Common myeloid progenitor, CD34-positive (primary cell): ENCODE measurements around the gene CRYGD.
"Not testable (repeated sequence)": the region's sequence is repeated elsewhere in the genome, so short reads cannot be mapped to it uniquely, and the experiment has no call there.

Source experiments
- CTCF ChIA-PET: fragments of 350-600 bp; sonication (Branson Sonifier 250); formaldehyde crosslinking; loops from one replicate; lab custom pipeline; 2021; ENCODE audit warnings: antibody characterized with exemption; lab: Charles Lee
- POLR2A ChIA-PET: fragments of 350-600 bp; sonication (Branson Sonifier 250); formaldehyde crosslinking; loops from one replicate; lab custom pipeline; 2021; ENCODE audit warnings: antibody characterized with exemption; lab: Charles Lee
- DNase-seq, 3 donors: peaks; one replicate each; pipeline versions ENCODE4 v3.0.0 to v3.0.0-alpha.2; 2013
- H3K27ac ChIP-seq, 2 experiments: 1 replicate in 1 of 2; 2 replicates in 1 of 2; pipeline ENCODE4 v1.7.0; 2013; ENCODE audit warnings: inconsistent platforms in 2 of 2, low read length in 2 of 2, mild to moderate bottlenecking in 2 of 2, low read depth in 1 of 2, moderate library complexity in 1 of 2; ENCODE audit not compliant: severe bottlenecking in 2 of 2, insufficient read depth in 1 of 2, poor library complexity in 1 of 2
- H3K27me3 ChIP-seq, 5 experiments: replicated peaks in 2 of 5; 1 replicate in 3 of 5; 2 replicates in 2 of 5; pipeline versions ENCODE4 v1.6.1 to v1.7.0; 2013; ENCODE audit warnings: low read length in 4 of 5, mild to moderate bottlenecking in 2 of 5, moderate library complexity in 2 of 5, inconsistent platforms in 1 of 5; ENCODE audit not compliant: insufficient read depth in 5 of 5, control insufficient read depth in 4 of 5
- H3K36me3 ChIP-seq, 4 experiments: 1 replicate in 2 of 4; 2 replicates in 2 of 4; pipeline versions ENCODE4 v1.6.1 to v1.7.0; 2013; ENCODE audit warnings: low read length in 3 of 4, control low read depth in 1 of 4, mild to moderate bottlenecking in 1 of 4; ENCODE audit not compliant: control insufficient read depth in 4 of 4, insufficient read depth in 4 of 4
- H3K4me1 ChIP-seq, 4 experiments: 1 replicate in 3 of 4; 2 replicates in 1 of 4; pipeline versions ENCODE4 v1.6.1 to v1.7.1; 2013; ENCODE audit warnings: low read length in 3 of 4, mild to moderate bottlenecking in 3 of 4, control low read depth in 1 of 4, inconsistent platforms in 1 of 4, moderate library complexity in 1 of 4; ENCODE audit not compliant: control insufficient read depth in 4 of 4, insufficient read depth in 4 of 4; ENCODE audit errors: control extremely low read depth in 1 of 4
- H3K4me3 ChIP-seq, 7 experiments: 1 replicate in 4 of 7; 2 replicates in 3 of 7; pipeline versions ENCODE4 v1.5.1 to v1.7.0; 2013; ENCODE audit warnings: mild to moderate bottlenecking in 7 of 7, low read length in 6 of 7, moderate library complexity in 6 of 7, inconsistent platforms in 2 of 7, low read depth in 2 of 7, control low read depth in 1 of 7; ENCODE audit not compliant: insufficient read depth in 4 of 7, control insufficient read depth in 1 of 7; ENCODE audit errors: extremely low read depth in 1 of 7
- H3K9me3 ChIP-seq, 5 experiments: 1 replicate in 4 of 5; 2 replicates in 1 of 5; pipeline versions ENCODE4 v1.6.1 to v1.7.1; 2013; ENCODE audit warnings: low read length in 4 of 5, mild to moderate bottlenecking in 2 of 5, inconsistent platforms in 1 of 5, low read depth in 1 of 5, moderate library complexity in 1 of 5; ENCODE audit not compliant: control insufficient read depth in 4 of 5, insufficient read depth in 2 of 5; ENCODE audit errors: control extremely low read depth in 1 of 5
- WGBS: methylation state at CpG from one replicate; pipeline ENCODE4 v1.1.5; 2013; ENCODE audit not compliant: insufficient coverage; 5-methylcytosine and 5-hydroxymethylcytosine counted together

The CRYGD gene

GRCh38 chr2:208118918-208119317 is 5.4 kb downstream of the CRYGD start:
- no peak for DNase-seq
- ChIA-PET POLR2A (no interaction called here), CTCF (no interaction called here)
- Histone ChIP-seq H3K9me3 (no peaks in the 10 kb centered on the region), H3K4me3 (no peak overlapping the region), H3K27me3 (no peaks in the 10 kb centered on the region), H3K27ac (no peak overlapping the region), H3K4me1 (peaks cover 0 to 5% (median 2%) of the 10 kb centered on the region in 4 experiments), H3K36me3 (peaks cover 0 to 2% (median 0%) of the 10 kb centered on the region in 4 experiments)
- WGBS: 100% methylated on average over 2 of the region's 3 CpGs

DNA sequence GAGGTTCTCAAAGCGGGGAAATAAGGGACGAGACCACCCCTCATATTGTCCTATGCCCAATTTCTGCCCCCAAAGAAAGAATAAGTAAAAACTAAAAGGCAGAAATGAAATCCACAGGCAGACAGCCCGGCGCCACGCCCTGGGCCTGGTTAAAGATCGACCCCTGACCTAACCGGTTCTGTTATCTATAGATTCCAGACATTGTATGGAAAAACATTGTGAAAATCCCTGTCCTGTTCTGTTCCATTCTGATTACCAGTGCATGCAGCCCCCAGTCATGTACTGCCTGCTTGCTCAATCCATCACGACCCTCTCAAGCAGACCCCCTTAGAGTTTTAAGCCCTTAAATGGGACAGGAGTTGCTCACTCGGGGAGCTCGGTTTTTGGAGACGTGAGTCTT is 6.9 kb downstream of the CRYGD start:
- H3K4me1 ChIP-seq, H3K4me3 ChIP-seq, H3K27ac ChIP-seq, DNase-seq, H3K27me3 ChIP-seq, POLR2A ChIA-PET, H3K36me3 ChIP-seq, H3K9me3 ChIP-seq: not testable (repeated sequence)
- CTCF ChIA-PET: interaction anchor here (1.4 kb wide), 1 partner anchor 58 kb away, joined by 6 read pairs; no protein-coding TSS in a partner anchor
- 96% methylated on average over 8 of the region's 11 CpGs for WGBS

- POLR2A ChIA-PET: no interaction called here
- CTCF ChIA-PET: interaction anchor here (3.3 kb wide), 1 partner anchor 11 kb away, joined by 13 read pairs; no protein-coding TSS in a partner anchor
- no peaks in the 10 kb centered on the region for H3K9me3 ChIP-seq
- no peak overlapping the region for H3K27ac ChIP-seq
- H3K4me3 ChIP-seq: peak overlapping the region in 1 of 7 experiments; percentile 54
- H3K36me3 ChIP-seq: no peaks in the 10 kb centered on the region
- no peaks in the 10 kb centered on the region for H3K27me3 ChIP-seq
- H3K4me1 ChIP-seq: peaks cover 0 to 8% (median under 1%) of the 10 kb centered on the region in 4 experiments
- 84% methylated on average over 5 of the region's 7 CpGs for WGBS
- DNase-seq: no peak
These were observed 11.4 kb downstream of the CRYGD start for GRCh38 chr2:208112969-208113368.

GRCh38 chr2:208112273-208112745 is 12.0 kb downstream of the CRYGD start:
- H3K4me3 ChIP-seq: peak overlapping the region in 3 of 7 experiments; percentile 2 to 54 (median 50)
- DNase-seq, H3K27me3 ChIP-seq, POLR2A ChIA-PET, H3K27ac ChIP-seq, H3K4me1 ChIP-seq, H3K36me3 ChIP-seq, H3K9me3 ChIP-seq: not testable (repeated sequence)
- CTCF ChIA-PET: interaction anchor here (3.3 kb wide), 1 partner anchor 10 kb away, joined by 13 read pairs; no protein-coding TSS in a partner anchor
- WGBS: 92% methylated on average over 12 of the region's 36 CpGs

GRCh38 chr2:208103616-208104015 is 20.7 kb downstream of the CRYGD start:
- ChIA-PET CTCF (interaction anchor here (0.8 to 3.4 kb wide), 3 partner anchors 31 to 149 kb away, joined by 4 to 21 read pairs (median 4); no protein-coding TSS in a partner anchor), POLR2A (no interaction called here)
- Histone ChIP-seq H3K4me1 (peaks cover 7 to 28% (median 15%) of the 10 kb centered on the region in 4 experiments), H3K4me3 (no peak overlapping the region), H3K36me3 (no peaks in the 10 kb centered on the region), H3K27ac (no peak overlapping the region), H3K27me3 (no peaks in the 10 kb centered on the region), H3K9me3 (no peaks in the 10 kb centered on the region)
- WGBS: 100% methylated on average over 1 of the region's 3 CpGs
- DNase-seq: no peak

DNA sequence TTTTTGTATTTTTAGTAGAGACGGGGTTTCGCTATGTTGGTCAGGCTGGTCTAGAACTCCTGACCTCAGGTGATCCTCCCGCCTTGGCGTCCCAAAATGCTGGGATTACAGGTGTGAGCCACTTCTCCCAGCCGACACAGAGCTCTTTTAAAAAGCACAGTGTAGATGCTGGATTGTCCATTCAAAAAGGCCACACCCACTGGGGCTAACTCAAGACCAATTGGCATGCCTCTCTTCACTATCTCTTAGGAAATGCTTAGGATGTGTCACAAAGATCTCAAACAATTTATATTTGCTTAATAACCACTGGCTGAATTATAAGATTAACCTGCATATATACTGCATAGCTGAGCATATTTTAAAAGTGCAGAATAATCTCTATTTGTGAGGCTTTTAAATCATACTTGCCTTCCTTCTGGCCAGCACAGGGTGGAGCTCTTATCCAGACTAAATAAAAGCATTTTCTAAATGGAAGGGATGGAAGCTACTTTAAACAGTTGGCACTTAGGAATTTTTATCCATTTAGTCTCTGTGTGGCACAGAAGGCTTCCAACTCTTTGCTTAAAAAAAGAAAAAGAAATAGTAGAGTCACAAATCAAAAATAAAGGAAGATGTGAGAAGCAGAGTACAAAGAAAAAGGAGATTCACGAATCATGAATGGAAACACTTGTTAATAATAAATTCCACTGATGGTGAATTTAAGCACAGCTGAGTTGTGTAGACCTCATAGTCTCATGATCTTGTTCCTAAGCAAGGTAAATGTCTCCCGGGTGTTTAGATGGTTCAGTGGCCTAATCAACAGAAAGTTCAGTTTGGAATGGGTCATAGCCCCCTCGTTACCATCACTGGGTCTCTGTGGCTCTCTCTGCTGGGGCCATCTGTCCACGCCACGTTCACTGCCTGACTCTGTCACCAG is 22.4 kb downstream of the CRYGD start:
- no peak overlapping the region for H3K27ac ChIP-seq
- CTCF ChIA-PET: interaction anchor here (0.6 to 3.4 kb wide), 19 partner anchors 9 to 363 kb away, joined by 3 to 21 read pairs (median 3); no protein-coding TSS in a partner anchor

More for the DNA sequence above, 22.4 kb downstream of the CRYGD start:
- Histone ChIP-seq H3K27me3 (no peaks in the 10 kb centered on the region), H3K4me1 (peaks cover 7 to 28% (median 15%) of the 10 kb centered on the region in 4 experiments), H3K9me3 (no peaks in the 10 kb centered on the region), H3K4me3 (peak overlapping the region in 5 of 7 experiments; percentile 9 to 67 (median 23)), H3K36me3 (no peaks in the 10 kb centered on the region)
- 30% methylated on average over 7 of the region's 10 CpGs for WGBS
- POLR2A ChIA-PET: interaction anchor here (0.6 to 1.0 kb wide), 2 partner anchors 152 to 184 kb away, joined by 3 read pairs; partner anchors contain the start of gene IDH1
- peak; percentile 46 to 50 (median 48) for DNase-seq
